GM19193 (cell line): Measurements from ENCODE around the gene ZNF770.

Experiments used
- POLR2A ChIP-seq: IDR thresholded peaks from 4 replicates; pipeline ENCODE4 v1.6.1; 2011; ENCODE audit not compliant: insufficient read depth, insufficient read length; ENCODE audit errors: extremely low read depth

Gene ZNF770, protein sequence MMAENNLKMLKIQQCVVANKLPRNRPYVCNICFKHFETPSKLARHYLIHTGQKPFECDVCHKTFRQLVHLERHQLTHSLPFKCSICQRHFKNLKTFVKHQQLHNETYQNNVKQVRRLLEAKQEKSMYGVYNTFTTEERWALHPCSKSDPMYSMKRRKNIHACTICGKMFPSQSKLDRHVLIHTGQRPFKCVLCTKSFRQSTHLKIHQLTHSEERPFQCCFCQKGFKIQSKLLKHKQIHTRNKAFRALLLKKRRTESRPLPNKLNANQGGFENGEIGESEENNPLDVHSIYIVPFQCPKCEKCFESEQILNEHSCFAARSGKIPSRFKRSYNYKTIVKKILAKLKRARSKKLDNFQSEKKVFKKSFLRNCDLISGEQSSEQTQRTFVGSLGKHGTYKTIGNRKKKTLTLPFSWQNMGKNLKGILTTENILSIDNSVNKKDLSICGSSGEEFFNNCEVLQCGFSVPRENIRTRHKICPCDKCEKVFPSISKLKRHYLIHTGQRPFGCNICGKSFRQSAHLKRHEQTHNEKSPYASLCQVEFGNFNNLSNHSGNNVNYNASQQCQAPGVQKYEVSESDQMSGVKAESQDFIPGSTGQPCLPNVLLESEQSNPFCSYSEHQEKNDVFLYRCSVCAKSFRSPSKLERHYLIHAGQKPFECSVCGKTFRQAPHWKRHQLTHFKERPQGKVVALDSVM

DNA sequence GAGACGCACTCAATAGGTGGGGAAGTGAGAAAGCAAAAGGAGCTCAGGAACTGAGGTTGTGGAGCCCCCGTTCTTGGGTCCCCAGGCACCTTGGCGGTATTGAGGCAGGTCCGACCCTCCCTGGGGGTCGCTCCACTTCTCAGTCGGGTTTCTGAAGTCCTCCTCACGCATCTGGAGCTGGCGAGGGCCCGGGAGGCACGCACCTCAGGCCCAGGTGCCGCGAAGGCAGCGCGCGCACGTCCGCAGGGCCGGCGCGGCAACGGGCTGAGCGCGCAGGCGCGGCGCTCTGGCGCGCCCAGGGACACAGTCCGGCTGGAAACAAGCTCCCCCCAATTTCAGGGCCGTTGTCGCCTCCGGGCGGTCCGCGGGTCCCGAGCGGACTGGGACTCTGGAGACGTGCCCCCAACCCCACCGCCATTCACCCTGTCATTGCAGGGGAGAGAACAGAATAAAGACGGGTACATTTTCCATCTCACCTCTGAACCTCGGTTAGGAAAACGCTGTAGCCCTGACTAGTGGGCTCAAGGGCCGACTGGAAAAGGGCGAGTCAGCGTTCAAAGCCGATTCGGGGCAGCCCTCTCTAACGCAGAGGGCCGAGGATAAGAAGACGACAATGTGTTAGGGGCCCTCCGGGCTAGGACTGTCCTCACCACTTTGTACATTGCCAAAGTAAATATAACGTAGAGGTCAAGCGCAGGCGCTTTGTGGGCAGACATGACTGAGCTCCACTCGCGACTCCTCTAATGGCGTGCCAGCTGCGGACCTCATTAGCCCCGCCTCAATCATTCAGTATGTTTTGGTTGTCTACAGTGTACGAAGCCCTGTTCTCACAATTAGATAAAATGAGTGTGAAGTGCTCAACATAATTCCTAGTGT is at the start of gene ZNF770:
ZNF770 (minus strand) TSS at position 261 of the 876 bp plus-strand sequence. CDS start 4,853 bp downstream, outside the sequence.
- TF ChIP-seq POLR2A = peak; percentile 97

DNA sequence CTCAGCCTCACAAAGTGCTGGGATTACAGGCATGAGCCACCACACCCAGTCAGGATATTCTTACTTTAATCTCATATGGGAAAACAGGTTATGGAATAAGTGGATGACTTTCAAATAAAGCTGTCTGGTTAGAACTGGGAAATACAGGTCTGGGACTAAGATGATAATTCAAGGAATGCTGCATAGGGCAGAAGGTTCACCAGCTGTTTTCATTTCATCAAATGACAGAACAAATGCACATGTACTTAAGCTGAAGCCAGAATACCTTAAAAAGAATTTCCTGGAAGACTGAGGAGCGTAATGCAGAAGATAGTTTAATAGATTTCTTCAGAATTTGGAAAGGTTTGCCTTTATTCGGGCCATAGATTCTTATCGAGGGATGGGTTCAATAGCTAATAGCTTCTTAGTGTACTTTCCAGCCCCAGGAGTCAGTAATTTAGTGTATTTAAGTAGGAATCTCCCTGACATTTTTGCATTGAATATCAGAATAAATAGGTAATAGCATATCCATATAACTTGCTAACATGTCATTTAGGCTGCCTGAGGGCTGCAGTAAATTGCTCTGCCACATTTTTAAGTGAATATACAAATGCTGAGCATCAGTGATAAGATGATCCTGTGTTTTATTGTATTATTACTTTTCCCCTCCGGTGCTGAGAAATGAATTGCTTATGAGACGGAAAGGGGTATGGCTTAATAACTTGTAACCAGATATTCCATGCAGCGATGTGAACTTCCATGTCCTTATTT is 40.3 kb upstream of the ZNF770 start:
- TF ChIP-seq POLR2A = no peak

DNA sequence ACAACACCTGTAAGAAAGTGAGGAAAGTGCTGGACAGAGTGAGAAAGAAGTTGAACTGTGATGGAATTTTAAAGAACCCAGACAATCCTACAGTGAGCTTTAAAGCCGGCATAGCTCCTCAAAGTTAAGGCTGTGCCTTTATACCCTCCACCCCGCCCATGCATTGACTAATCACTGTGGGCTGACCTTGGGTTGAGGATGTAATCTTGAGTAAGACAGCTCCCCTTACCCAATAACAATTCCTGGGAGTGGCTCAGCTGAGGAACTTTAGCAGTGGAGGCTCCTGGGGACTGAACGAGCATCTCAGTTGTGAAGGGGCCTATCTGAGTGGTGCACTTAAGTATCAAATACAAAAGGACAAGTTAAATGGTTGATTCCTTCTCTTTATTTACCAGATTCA is 35.7 kb upstream of the ZNF770 start:
- TF ChIP-seq POLR2A = no peak

DNA sequence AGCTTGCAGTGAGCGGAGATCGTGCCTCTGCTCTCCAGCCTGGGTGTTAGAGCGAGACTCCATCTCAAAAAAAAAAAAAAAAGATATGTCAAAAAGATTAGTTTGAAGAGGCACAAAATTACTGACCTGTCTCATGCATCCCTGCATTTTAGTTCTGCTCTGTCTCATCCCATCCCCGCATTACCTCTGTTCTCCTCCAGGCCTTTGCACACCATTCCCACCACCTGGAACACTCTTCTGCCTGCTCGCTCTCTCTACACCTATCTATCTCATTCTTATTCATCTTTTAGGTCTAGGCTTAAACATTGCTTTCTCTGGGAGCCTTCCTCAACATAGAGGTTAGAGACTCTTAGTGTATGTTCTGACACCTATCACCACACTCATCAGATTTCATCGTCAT is 32.9 kb upstream of the ZNF770 start:
- no peak for TF ChIP-seq POLR2A

DNA sequence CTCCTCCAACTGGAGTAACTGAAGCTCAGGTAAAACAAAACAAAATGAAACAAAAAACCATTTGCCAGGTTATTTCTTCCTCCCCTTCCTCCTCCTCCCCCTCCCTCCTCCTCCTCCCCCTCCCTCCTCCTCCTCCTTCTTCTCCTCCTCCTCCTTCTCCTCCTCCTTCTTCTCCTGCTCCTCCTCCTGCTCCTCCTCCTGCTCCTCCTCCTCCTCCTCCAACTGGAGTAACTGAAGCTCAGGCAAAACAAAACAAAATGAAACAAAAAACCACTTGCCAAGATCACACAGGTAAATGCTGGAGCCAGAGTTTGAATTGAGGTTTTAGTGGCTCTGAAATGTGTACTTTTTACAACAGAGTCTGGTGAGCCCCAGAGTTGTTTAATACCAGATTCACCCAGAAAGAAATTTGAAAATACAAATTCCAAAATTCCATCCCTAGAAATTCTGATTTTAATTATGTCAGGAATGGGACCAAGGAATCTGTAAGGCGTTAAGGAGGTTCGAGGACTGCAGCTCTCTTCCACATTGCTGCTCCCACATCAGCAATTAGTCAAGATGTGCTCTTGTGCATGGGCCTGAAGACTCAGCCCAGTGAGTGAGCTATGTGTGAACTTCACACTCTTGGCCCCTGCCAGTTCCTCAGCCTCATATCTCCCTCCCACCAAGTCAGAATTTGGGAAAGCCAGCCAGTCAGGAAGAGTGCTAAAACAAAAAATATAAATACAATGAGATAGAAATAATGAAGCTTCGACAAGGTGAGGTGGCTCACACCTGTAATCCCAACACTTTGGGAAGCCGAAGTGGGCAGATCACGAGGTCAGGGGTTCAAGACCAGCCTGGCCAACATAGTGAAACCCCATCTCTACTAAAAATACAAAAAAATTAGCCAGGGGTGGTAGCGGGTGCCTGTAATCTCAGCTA is 31.6 kb upstream of the ZNF770 start:
- no peak for TF ChIP-seq POLR2A

DNA sequence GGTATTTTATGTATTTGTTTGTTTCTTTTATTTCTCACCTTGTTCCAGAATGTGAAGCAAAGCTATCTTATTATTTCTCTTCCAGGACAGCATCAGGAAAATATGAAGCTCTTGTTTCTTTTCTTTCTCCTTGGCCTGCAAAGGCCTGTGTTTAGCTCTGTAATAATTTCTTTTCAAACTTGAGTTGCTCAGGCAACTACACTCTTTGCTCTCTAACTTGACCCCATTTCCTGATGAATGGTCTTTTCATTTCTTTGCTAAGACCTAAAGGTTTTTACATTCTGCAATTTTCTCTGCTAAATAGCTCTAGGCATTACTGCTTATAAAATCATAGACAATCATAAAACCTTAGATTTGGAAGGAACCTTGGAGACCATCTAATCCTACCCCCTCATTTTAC is 26.2 kb upstream of the ZNF770 start:
- no peak for TF ChIP-seq POLR2A

DNA sequence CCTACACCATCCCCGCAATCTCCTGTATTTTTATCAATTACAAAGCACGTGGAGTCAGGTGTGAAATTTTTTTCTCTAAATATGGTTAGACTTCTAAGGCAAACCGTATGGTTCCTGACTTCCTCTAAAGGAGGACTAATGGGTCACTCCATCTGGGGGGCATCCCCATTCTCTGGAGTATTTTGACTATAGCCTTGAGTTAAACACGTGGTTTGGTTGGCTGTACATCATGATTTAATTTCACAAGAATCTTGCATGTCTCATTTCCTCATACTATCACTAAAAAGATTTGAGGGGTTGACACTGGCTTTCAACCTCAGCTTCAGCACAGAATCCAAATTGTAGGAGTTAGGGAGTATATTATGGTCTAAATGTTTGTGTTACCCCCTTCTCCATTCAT is 25.3 kb upstream of the ZNF770 start:
- no peak for TF ChIP-seq POLR2A

DNA sequence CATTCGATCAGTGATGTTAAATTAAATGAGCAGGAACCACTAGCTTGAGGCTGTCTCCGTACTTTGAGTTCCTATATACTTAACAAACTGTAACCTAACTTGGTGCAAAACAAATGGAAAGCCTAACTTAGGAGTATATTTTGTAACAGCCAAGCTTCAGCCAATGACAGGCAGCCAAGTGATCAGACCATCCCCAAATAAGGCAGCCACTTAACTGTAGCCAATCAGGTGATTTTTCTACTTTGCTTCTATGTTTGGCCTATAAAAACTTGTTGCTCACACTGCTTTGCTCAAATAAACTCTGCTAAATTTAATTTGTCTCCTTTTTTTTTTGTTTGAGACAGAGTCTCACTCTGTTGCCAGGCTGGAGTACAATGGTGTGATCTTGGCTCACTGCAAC is 19.3 kb upstream of the ZNF770 start:
- TF ChIP-seq POLR2A = no peak

DNA sequence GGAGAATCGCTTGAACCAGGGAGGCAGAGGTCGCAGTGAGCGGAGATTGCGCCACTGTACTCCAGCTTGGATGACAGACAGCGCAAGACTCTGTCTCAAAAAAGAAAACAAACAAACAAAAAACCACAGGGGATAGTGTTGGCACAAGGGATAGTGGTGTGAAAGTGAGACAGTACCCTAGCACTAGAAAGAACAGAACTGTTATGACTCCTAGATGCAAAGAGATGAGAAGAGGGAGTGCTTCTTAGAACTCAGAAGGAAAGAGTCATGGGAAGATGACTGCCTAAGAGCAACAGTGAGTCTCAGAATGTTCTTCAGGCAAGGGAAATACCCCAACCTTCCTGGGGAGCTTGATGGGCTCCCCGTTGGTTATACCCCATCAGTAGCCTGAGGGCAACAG is 17.8 kb upstream of the ZNF770 start:
- no peak for TF ChIP-seq POLR2A

DNA sequence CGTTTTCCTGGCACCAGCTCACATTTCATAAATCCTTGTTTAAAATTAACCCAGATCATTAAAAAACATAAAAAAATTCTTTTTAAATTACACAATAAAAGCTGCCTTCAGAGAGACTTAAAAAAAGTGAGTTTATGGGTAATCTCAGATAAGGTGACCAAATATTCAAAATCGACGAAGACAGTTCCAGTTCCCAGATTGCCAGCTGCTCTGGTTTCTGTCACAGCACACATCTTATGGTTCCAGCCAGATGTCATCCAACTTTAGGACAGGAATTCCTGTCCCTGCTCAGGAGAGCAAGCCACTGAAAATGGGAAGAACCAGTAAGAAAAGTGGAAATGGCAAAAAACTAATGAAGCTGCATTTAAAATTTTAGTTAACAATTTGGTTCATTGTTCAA is 15.8 kb upstream of the ZNF770 start:
- TF ChIP-seq POLR2A = no peak

DNA sequence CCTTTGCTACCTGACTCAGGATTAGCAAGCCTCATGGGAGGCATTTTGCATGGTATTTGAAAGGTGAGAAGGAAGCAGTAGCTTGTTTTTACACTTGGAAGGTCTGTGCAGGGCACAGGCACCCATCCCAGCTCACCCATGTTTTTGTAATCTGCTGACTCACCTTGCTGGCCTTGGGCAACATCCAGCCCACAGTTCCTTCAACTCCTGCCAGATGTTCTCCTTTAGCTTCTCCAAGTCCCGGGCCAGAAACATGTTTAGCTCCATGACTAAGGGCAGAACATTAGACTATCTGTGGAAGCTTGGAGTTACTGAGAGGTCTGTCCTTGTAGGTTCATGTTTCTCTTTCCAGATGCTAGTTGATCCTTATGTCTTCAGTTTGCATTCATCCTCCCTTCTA is 12.4 kb upstream of the ZNF770 start:
- no peak for TF ChIP-seq POLR2A

DNA sequence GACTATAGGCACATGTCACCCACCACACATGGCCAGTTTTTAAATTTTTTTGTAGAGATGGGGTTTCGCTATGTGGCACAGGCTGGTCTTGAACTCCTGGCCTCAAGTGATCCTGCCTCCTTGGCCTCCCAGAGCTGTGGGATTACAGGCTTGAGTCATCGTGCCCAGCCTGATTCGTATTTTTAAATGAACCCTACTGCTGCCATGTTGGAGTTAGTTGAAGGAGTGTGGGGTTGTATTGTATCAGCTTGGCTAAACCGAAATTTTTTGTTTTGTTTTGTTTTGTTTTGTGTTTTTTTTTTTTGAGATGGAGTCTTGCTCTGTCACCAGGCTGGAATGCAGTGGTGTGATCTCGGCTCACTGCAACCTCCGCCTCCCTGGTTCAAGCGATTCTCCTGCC is 11.8 kb upstream of the ZNF770 start:
- TF ChIP-seq POLR2A = no peak

DNA sequence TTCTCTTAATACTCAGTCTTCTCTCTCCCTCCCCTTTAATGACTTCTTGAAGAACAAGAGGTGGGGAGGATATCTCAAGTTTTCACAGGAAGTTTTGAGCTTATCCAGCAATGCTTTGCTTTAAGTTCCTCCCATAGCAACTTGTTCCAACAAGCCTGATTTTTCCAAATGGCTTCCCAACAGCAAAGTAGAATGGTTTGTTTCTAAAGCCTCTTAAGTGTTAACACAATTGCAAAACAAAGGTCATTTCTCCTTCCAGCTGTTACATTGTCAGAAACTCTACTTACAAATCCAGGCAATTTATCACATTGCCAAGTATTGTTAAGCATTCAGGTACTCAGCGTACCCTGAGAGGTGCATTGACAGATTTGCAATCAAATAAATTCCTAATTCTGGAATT is 6.8 kb upstream of the ZNF770 start:
- TF ChIP-seq POLR2A = no peak

DNA sequence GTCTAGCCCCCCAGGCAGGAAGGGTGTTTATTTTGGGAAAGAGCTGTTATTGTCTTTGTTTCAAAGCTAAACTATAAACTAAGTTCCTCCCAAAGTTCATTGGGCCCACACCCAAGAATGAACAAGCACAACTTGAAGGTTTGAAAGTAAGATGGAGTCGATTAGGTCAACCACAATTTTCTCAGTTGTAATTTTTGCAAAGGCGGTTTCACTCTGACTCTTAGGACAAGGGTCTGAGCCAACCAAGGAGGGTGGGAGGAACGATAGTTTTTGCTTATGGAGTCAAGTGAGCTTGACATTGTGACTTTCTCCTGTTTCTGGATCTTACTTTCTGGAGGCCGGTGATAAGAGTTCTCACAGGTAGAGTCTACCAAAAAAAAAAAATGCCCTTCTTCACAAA is 5.8 kb upstream of the ZNF770 start:
- TF ChIP-seq POLR2A = no peak
